LHCN-M2 (cell line): ENCODE results near the gene SDS. TPM values are rescaled to one million over a fixed set of nuclear protein-coding genes. Genes with fewer than 3 reads are reported as not detected.

Experiments used
- DNase-seq: peaks from one replicate; pipeline ENCODE4 v3.0.0-alpha.2; 2012; ENCODE audit warnings: low read depth
- total RNA-seq: library from RNA; depleted of rRNA; stranded (reverse); fragments of >200 nt; gene quantifications from 2 replicates; pipeline ENCODE4 v1.2.3, GENCODE V29; 2014; rRNA removed

The SDS gene
- total RNA-seq, 1 experiment from 2014 or later: not detected

DNA sequence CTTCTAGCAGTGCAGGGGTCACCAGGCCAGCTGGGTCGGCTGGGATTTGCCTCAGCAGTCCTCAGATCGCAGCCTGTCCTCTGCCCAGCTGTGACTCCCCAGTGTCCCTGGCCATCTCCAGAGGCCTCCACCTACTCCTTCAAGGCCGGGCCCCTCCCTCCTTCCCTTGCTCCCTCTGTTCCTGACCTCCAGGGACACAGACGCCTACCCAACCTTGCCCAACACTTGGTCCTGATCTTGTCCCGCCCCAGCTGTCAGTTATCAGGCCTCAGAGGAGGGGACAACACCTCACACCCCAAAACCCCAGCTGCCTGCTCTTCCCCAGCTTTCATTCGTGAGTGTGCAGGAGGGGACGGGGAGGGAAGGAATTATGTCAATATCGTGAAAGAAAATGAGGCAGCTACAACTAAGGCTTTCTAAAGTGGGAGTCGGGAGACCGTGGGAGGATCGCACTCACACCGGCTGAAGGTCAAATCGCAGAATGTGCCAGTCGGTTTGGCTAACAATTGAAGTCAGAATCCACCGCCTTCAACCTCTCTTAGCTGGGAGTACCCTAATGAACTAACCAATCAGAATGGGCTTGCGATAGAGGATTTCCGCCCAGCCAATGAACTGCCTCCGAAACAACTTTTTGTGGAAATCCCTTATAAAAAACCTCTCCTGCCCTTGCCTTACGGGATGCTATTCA lies 54.7 kb downstream of the SDS start:
- DNase-seq: no peak

DNA sequence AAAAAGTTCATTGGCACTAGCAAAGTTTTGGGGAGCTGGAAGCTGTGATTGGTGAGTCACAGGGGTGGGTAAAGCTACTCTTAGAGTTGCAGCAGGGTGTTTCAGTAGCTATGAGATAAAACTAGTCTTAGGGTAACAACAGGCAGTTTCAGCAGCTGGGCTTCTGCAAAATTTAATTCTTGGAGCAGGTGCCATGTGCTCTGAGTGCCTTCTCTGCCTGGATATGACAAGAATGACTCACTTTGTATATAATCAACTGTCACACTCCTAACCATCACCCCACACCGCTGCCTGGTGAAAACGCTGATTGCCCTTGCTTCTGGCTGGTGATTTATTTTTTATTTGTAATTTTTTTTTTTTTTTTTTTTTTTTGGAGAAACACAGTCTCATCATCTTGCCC lies 55.8 kb downstream of the SDS start:
- peak; percentile 31 for DNase-seq

GRCh38 chr12:113347107-113347506 lies 56.6 kb downstream of the SDS start:
- no peak for DNase-seq

DNA sequence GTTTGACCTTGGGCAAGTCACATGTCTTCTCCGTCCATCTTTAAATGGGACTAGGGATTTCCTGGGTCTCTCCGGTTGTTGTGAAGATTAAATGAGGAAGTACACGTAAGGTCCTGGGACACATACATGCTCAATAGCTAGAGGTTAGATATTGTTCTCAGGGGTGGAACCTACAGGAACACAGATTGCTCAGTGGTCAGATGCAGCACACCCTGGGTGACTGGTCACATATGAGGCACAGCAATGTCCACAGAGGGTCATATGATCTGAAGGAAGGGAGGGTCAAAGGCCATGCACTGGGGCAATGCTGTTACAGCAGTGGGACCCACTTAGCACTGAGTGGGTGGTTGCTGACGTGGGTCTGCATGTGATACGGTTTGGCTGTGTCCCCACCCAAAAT lies 57.3 kb downstream of the SDS start:
- no peak for DNase-seq

DNA sequence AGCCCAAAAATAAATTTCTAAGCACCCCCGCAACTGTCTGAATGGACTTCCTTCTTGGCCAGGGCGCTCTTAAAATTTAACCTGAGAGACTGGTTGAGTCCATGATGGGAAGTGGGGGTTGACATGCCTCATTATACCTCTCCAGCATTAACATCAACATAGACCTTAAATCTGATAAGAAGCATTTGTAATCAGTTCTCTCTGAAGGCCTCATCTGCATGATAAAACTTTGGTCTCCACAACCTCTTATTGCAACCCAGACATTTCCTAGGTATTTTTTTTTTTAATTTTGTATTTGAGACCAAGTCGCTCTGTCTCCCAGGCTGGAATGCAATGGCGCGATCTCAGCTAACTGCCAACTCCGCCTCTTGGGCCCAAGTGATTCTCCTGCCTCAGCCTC lies 58.4 kb downstream of the SDS start:
- DNase-seq: no peak

Other genes with a start within 250 kb of the SDS start
- gene DDX54, start 218.4 kb downstream of the SDS start, total RNA-seq: 58.7 and 74.3 TPM in 2 replicates
- 34.2 and 38.0 TPM in 2 replicates for gene RITA1, start 218.2 kb downstream of the SDS start, total RNA-seq
- gene TPCN1, start 182.4 kb downstream of the SDS start, total RNA-seq: 17.8 and 21.4 TPM in 2 replicates
- 5.7 and 8.6 TPM in 2 replicates for gene SLC8B1, start 68.8 kb downstream of the SDS start, total RNA-seq
- 21.7 and 32.0 TPM in 2 replicates for gene PLBD2, start 45.3 kb downstream of the SDS start, total RNA-seq
- gene SDSL, start 18.5 kb upstream of the SDS start, total RNA-seq: 6.5 and 8.3 TPM in 2 replicates
- gene LHX5, start 68.0 kb upstream of the SDS start, total RNA-seq: not detected in 2 replicates